Karpas-422 (cell line): Measurements from ENCODE around the gene ALK. TPM values are rescaled to one million over a fixed set of nuclear protein-coding genes. Genes with fewer than 3 reads are reported as not detected.

Experiments
- DNase-seq: peaks from one replicate; pipeline ENCODE4 v3.0.0-alpha.2; 2015
- H2AFZ ChIP-seq: fragments of 200-600 bp; sonication (generic); 2 replicates; pipeline ENCODE4 v1.6.1; 2014; ENCODE audit warnings: antibody characterized with exemption, low read length, mixed read lengths
- H3K27ac ChIP-seq: fragments of 200-600 bp; sonication (generic); 2 replicates; pipeline ENCODE4 v1.5.1; 2014; ENCODE audit warnings: mild to moderate bottlenecking, low read length, moderate library complexity
- H3K27me3 ChIP-seq: fragments of 200-600 bp; sonication (generic); 2 replicates; pipeline ENCODE4 v1.6.1; 2014; ENCODE audit warnings: low read length, mixed read lengths
- H3K36me3 ChIP-seq: fragments of 200-600 bp; sonication (generic); 2 replicates; pipeline ENCODE4 v1.6.1; 2014; ENCODE audit warnings: low read length, mixed read lengths; ENCODE audit not compliant: insufficient read depth
- H3K4me1 ChIP-seq: fragments of 200-600 bp; sonication (generic); 2 replicates; pipeline ENCODE4 v1.6.1; 2014; ENCODE audit warnings: mild to moderate bottlenecking, low read length, mixed read lengths
- H3K4me2 ChIP-seq: fragments of 200-600 bp; sonication (generic); 2 replicates; pipeline ENCODE4 v1.6.1; 2014; ENCODE audit warnings: low read length, low read depth, mild to moderate bottlenecking; ENCODE audit not compliant: poor library complexity, severe bottlenecking
- H3K4me3 ChIP-seq: fragments of 200-600 bp; sonication (generic); 2 replicates; pipeline ENCODE4 v1.5.1; 2014; ENCODE audit warnings: mild to moderate bottlenecking, antibody characterized with exemption, low read length, mixed read lengths
- H3K79me2 ChIP-seq: fragments of 200-600 bp; sonication (generic); 2 replicates; pipeline ENCODE4 v1.6.1; 2014; ENCODE audit warnings: mild to moderate bottlenecking, low read length, mixed read lengths
- H3K9ac ChIP-seq: fragments of 200-600 bp; sonication (generic); 2 replicates; pipeline ENCODE4 v1.6.0; 2014; ENCODE audit warnings: low read length
- H3K9me2 ChIP-seq: fragments of 200-600 bp; sonication (generic), shearing (Covaris generic); replicated peaks from 2 replicates; pipeline ENCODE4 v1.6.0; 2014; ENCODE audit warnings: mild to moderate bottlenecking, low read length, moderate library complexity; ENCODE audit not compliant: insufficient read depth
- H3K9me3 ChIP-seq: fragments of 300-700, 200-600 bp; sonication (generic); 2 replicates; pipeline ENCODE4 v1.6.1; 2014; ENCODE audit warnings: low read length, mixed read lengths
- H4K20me1 ChIP-seq: fragments of 200-600 bp; sonication (generic); 2 replicates; pipeline ENCODE4 v1.6.1; 2014; ENCODE audit warnings: mild to moderate bottlenecking, antibody characterized with exemption, low read length, low read depth; ENCODE audit not compliant: insufficient read depth
- total RNA-seq: library from RNA; depleted of rRNA; stranded (reverse); fragments of >200 nt; shearing (Covaris generic); gene quantifications from 2 replicates; pipeline ENCODE4 v1.2.3, GENCODE V29; 2014; ENCODE audit warnings: low replicate concordance

The ALK gene
- total RNA-seq, 1 experiment from 2014 or later, result not detected

GRCh38 chr2:29481313-29481712 is 440.1 kb downstream of the ALK start:
- no peaks in the 10 kb centered on the region for H3K79me2 ChIP-seq
- no peak for DNase-seq
- H2AFZ ChIP-seq, result no peak overlapping the region
- no peaks in the 10 kb centered on the region for H3K9me2 ChIP-seq
- H3K9ac ChIP-seq, result no peak overlapping the region
- no peaks in the 10 kb centered on the region for H3K36me3 ChIP-seq
- no peaks in the 10 kb centered on the region for H3K4me1 ChIP-seq
- H3K27me3 ChIP-seq, result no peaks in the 10 kb centered on the region; the same call in 1 of the 2 replicates
- no peaks in the 10 kb centered on the region for H4K20me1 ChIP-seq
- no peak overlapping the region for H3K4me2 ChIP-seq
- H3K4me3 ChIP-seq, result no peak overlapping the region
- H3K27ac ChIP-seq, result no peak overlapping the region
- no peaks in the 10 kb centered on the region for H3K9me3 ChIP-seq

DNA sequence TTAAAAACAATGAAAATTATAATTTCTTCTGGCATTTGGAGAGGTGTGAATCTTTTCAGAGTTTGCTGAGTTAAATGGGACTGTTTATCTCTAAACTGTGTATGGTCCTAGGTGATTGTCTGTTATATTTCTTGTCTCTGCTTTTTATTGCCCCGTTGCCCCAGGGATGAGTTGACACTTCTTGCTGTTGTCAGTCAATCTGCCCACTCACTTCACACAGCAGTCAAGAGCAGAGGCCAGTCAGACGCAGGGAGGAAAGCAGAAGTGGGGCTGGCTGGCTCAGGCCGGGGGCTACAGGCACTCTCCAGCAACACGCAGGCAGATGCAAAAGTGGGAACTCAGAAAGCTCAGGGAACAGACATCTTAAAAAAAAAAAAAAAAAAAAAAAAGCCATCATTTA is 441.0 kb downstream of the ALK start:
- DNase-seq, result peak; percentile 45
- Histone ChIP-seq H3K9ac (no peak overlapping the region), H3K4me2 (no peak overlapping the region), H3K27me3 (no peaks in the 10 kb centered on the region; the same call in 1 of the 2 replicates), H4K20me1 (no peaks in the 10 kb centered on the region), H3K27ac (no peak overlapping the region), H3K4me3 (no peak overlapping the region), H3K9me3 (no peaks in the 10 kb centered on the region), H3K79me2 (no peaks in the 10 kb centered on the region), H3K9me2 (no peaks in the 10 kb centered on the region), H2AFZ (no peak overlapping the region), H3K4me1 (no peaks in the 10 kb centered on the region), H3K36me3 (no peaks in the 10 kb centered on the region)

DNA sequence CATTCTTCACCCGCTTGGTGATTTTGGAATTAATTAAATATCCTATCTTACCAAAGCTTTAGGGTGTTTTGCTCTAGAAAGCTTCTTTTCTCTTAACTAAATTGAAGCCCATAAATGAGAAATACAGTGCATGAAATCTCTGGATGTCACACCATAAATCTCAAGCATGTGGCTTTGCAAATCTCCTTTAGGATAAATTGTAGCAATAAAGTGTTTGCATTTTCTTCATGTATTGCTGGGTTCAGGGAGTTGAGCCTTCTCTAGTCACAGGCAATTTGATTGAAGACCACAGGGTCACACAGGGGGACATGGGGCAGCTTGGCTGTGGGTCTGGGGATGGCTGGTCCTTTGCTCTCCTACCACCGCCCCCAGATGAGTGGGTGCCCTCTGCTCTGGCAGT is 442.0 kb downstream of the ALK start:
- H3K4me3 ChIP-seq, result no peak overlapping the region
- no peaks in the 10 kb centered on the region for H3K79me2 ChIP-seq
- no peaks in the 10 kb centered on the region for H3K9me2 ChIP-seq
- no peak overlapping the region for H3K4me2 ChIP-seq
- H3K9ac ChIP-seq, result no peak overlapping the region
- H3K9me3 ChIP-seq, result no peaks in the 10 kb centered on the region
- H3K27ac ChIP-seq, result no peak overlapping the region
- H4K20me1 ChIP-seq, result no peaks in the 10 kb centered on the region
- no peak for DNase-seq
- H3K4me1 ChIP-seq, result no peaks in the 10 kb centered on the region
- no peak overlapping the region for H2AFZ ChIP-seq
- H3K27me3 ChIP-seq, result no peaks in the 10 kb centered on the region; the same call in 1 of the 2 replicates
- H3K36me3 ChIP-seq, result no peaks in the 10 kb centered on the region

- no peaks in the 10 kb centered on the region for H3K79me2 ChIP-seq
- H3K36me3 ChIP-seq, result no peaks in the 10 kb centered on the region
- no peak overlapping the region for H3K4me3 ChIP-seq
- H3K27ac ChIP-seq, result no peak overlapping the region
- no peak overlapping the region for H2AFZ ChIP-seq
- no peak overlapping the region for H3K9ac ChIP-seq
- no peaks in the 10 kb centered on the region for H3K9me2 ChIP-seq
- H3K9me3 ChIP-seq, result no peaks in the 10 kb centered on the region
- no peaks in the 10 kb centered on the region for H3K4me1 ChIP-seq
- H3K4me2 ChIP-seq, result no peak overlapping the region
- H4K20me1 ChIP-seq, result no peaks in the 10 kb centered on the region
- DNase-seq, result no peak
- no peaks in the 10 kb centered on the region; the same call in 1 of the 2 replicates for H3K27me3 ChIP-seq
These were observed 442.7 kb downstream of the ALK start for GRCh38 chr2:29478641-29479040.

DNA sequence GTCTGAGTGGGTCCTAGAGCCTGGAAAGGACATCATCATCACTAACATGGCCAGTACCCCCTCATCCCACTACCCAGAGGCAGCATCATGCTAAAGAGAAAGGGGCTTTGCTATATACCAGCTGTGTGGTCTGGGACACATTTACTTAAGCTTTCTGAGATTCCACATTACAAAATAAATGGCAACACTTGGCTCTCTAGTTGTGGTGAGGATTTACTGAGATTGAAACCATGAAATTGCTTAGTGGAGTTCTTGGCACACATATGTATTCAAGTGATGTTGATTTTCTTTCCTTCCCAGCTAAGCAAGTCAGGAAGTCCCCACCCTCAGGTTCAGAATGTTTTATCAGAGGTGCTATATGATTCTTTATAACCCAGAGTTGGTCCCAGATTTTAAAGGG is 444.2 kb downstream of the ALK start:
- no peaks in the 10 kb centered on the region for H3K4me1 ChIP-seq
- H3K79me2 ChIP-seq, result no peaks in the 10 kb centered on the region
- H3K9me2 ChIP-seq, result no peaks in the 10 kb centered on the region
- no peak overlapping the region for H3K27ac ChIP-seq
- H3K9ac ChIP-seq, result no peak overlapping the region
- no peaks in the 10 kb centered on the region for H4K20me1 ChIP-seq
- no peak for DNase-seq
- H3K36me3 ChIP-seq, result no peaks in the 10 kb centered on the region
- H3K4me3 ChIP-seq, result no peak overlapping the region
- no peaks in the 10 kb centered on the region; the same call in 1 of the 2 replicates for H3K27me3 ChIP-seq
- no peak overlapping the region for H3K4me2 ChIP-seq
- no peaks in the 10 kb centered on the region for H3K9me3 ChIP-seq
- no peak overlapping the region for H2AFZ ChIP-seq

DNA sequence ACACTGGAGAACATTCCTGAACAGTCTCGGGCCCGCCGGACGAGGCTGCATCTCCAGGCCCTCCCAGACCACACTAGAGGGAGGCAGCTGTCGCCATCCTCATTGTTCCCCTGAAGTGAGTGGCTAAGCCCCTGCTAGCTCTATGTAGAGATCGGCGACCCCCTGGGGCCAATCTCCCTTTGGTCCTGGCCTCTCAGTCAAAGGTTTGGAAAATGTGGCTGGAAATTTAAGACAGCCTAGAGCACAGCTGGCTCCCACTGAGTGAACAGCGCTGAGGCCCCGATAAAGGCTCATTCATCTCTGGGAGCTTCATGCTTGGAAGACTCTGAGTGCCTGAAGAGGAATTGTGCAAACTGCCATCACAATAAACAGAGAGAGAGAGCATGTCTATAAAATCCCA is 445.9 kb downstream of the ALK start:
- no peaks in the 10 kb centered on the region; the same call in 1 of the 2 replicates for H3K27me3 ChIP-seq
- no peak overlapping the region for H3K4me3 ChIP-seq
- no peaks in the 10 kb centered on the region for H3K9me2 ChIP-seq
- no peak overlapping the region for H3K9ac ChIP-seq
- H3K4me1 ChIP-seq, result no peaks in the 10 kb centered on the region
- no peak overlapping the region for H3K27ac ChIP-seq
- H3K36me3 ChIP-seq, result no peaks in the 10 kb centered on the region
- no peaks in the 10 kb centered on the region for H3K9me3 ChIP-seq
- no peak for DNase-seq
- no peak overlapping the region for H3K4me2 ChIP-seq
- H2AFZ ChIP-seq, result no peak overlapping the region
- no peaks in the 10 kb centered on the region for H3K79me2 ChIP-seq
- no peaks in the 10 kb centered on the region for H4K20me1 ChIP-seq

- no peak overlapping the region for H2AFZ ChIP-seq
- DNase-seq, result no peak
- H3K79me2 ChIP-seq, result no peaks in the 10 kb centered on the region
- no peak overlapping the region for H3K4me3 ChIP-seq
- H3K27me3 ChIP-seq, result peaks cover 3% of the 10 kb centered on the region; the same call in 1 of the 2 replicates
- no peak overlapping the region for H3K4me2 ChIP-seq
- H3K9me2 ChIP-seq, result no peaks in the 10 kb centered on the region
- peaks cover 8% of the 10 kb centered on the region; the same call in 1 of the 2 replicates for H3K9me3 ChIP-seq
- no peak overlapping the region for H3K27ac ChIP-seq
- no peak overlapping the region for H3K9ac ChIP-seq
- no peaks in the 10 kb centered on the region for H3K4me1 ChIP-seq
- no peaks in the 10 kb centered on the region for H3K36me3 ChIP-seq
- H4K20me1 ChIP-seq, result no peaks in the 10 kb centered on the region
These were observed 451.4 kb downstream of the ALK start for GRCh38 chr2:29469961-29470360.

GRCh38 chr2:29469516-29469915 is 451.9 kb downstream of the ALK start:
- no peak overlapping the region for H3K4me2 ChIP-seq
- H4K20me1 ChIP-seq, result no peaks in the 10 kb centered on the region
- H3K36me3 ChIP-seq, result no peaks in the 10 kb centered on the region
- H3K27ac ChIP-seq, result no peak overlapping the region
- peaks cover 8% of the 10 kb centered on the region; the same call in 1 of the 2 replicates for H3K9me3 ChIP-seq
- no peaks in the 10 kb centered on the region for H3K79me2 ChIP-seq
- H3K9me2 ChIP-seq, result no peaks in the 10 kb centered on the region
- no peak for DNase-seq
- no peak overlapping the region for H3K9ac ChIP-seq
- no peaks in the 10 kb centered on the region for H3K4me1 ChIP-seq
- no peak overlapping the region for H2AFZ ChIP-seq
- peaks cover 3% of the 10 kb centered on the region; the same call in 1 of the 2 replicates for H3K27me3 ChIP-seq
- H3K4me3 ChIP-seq, result no peak overlapping the region
